GM21381 (cell line): ENCODE results near the gene WSCD2.

Source experiments
- ATAC-seq: cut with Tn5 transposase; IDR thresholded peaks from one replicate; pipeline ENCODE4 v1.9.1; 2021; ENCODE audit warnings: mild to moderate bottlenecking, moderate library complexity; ENCODE audit not compliant: unreplicated experiment

WSCD2 gene

DNA sequence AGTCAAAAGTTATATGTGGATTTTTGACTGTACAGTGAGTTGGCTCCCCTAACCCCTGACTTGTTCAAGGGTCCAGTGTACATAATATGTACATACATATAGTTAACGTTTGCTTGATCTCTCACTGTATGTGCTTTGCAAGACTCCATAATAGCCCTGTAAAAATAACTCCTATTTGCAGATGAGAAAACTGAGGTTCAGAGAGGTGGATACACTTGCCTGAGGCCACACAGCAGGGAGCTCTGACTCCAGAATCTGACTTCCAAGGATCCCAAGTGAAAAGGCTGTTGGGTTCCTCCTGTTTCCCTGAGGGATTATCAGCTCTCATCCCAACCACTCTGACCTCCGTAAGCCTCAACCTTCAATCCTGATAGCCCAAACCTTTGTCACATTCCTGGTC, 168.3 kb downstream of the WSCD2 start:
- ATAC-seq: no peak

GRCh38 chr12:108297895-108298760, 169.0 kb downstream of the WSCD2 start:
- ATAC-seq: no peak

DNA sequence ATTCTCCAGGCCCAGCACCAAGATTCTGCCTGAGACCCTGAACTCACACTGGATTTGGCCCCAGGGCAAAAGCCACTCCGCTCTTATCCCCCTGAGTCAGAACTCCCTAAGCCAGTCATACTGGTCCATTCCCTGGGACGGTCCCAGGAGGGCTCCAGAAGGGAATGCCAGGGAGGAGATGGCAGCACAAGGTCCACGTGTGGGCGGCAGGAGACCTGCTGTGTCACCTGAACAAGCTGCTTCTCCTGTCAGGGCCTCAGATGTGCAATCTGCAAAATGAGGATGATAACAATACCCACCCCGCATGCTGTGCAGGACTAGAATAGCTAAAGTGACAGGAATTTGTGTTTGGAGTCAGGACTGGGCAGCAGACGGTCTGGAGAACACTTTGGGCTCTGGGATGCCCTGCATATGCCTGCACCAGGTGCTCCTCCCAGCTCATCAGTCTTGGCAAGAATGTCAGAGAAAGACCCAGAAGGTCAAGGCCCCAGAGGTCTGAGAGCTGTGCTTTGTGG, 169.7 kb downstream of the WSCD2 start:
- no peak for ATAC-seq

DNA sequence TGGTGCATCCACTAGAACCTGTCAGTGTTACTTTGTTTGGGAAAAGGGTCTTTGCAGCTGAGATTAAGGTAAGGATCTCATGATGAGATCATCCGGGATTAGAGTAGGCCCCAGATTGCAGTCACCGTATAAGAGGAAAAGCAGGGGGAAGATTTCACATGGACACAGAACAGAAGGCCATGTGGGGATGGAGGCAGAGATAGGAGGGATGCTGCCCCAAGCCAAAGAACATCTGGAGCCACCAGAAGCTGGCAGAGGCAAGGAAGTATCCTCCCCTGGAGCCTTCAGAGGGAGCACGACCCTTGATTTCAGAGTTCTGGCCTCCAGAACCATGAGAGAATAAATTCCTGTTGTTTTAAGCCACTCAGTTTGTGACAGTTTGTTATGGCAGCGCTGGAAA, 170.4 kb downstream of the WSCD2 start:
- no peak for ATAC-seq
